HG02642 (cell line): ENCODE data around the gene AGAP9.
"Not testable (repeated sequence)": the region's sequence is repeated elsewhere in the genome, so short reads cannot be mapped to it uniquely, and the experiment has no call there.

Source experiments
- ATAC-seq: cut with Tn5 transposase; IDR thresholded peaks from one replicate; pipeline ENCODE4 v1.9.1; 2021; ENCODE audit warnings: mild to moderate bottlenecking; ENCODE audit not compliant: unreplicated experiment, poor library complexity

Gene AGAP9

GRCh38 chr10:47523475-47523874, at the start of gene AGAP9:
TSS of gene AGAP9 (minus strand) at chr10:47523638. CDS start at chr10:47523526, 112 bp downstream.
- ATAC-seq, result not testable (repeated sequence)

- ATAC-seq, result not testable (repeated sequence)
These were observed 47.9 kb upstream of the AGAP9 start for GRCh38 chr10:47571138-47571912.

GRCh38 chr10:47566757-47567156, 43.3 kb upstream of the AGAP9 start:
- not testable (repeated sequence) for ATAC-seq

- ATAC-seq, result not testable (repeated sequence)
These were observed 42.8 kb upstream of the AGAP9 start for GRCh38 chr10:47566108-47566699.

GRCh38 chr10:47565517-47565920, 42.1 kb upstream of the AGAP9 start:
- ATAC-seq, result not testable (repeated sequence)

GRCh38 chr10:47564953-47565352, 41.5 kb upstream of the AGAP9 start:
- ATAC-seq, result not testable (repeated sequence)

- ATAC-seq, result not testable (repeated sequence)
These were observed 40.9 kb upstream of the AGAP9 start for GRCh38 chr10:47564318-47564717.

- ATAC-seq, result not testable (repeated sequence)
These were observed 37.0 kb upstream of the AGAP9 start for GRCh38 chr10:47560452-47560851.

GRCh38 chr10:47559718-47560308, 36.4 kb upstream of the AGAP9 start:
- not testable (repeated sequence) for ATAC-seq

- not testable (repeated sequence) for ATAC-seq
These were observed 34.7 kb upstream of the AGAP9 start for GRCh38 chr10:47558109-47558508.

- not testable (repeated sequence) for ATAC-seq
These were observed 34.2 kb upstream of the AGAP9 start for GRCh38 chr10:47557616-47558015.

GRCh38 chr10:47555334-47555733, 31.9 kb upstream of the AGAP9 start:
- ATAC-seq, result not testable (repeated sequence)

GRCh38 chr10:47554552-47554951, 31.1 kb upstream of the AGAP9 start:
- not testable (repeated sequence) for ATAC-seq

GRCh38 chr10:47553860-47554247, 30.4 kb upstream of the AGAP9 start:
- ATAC-seq, result not testable (repeated sequence)

GRCh38 chr10:47553214-47553859, 29.9 kb upstream of the AGAP9 start:
- peak; percentile 96 for ATAC-seq

- peak; percentile 49 for ATAC-seq
These were observed 29.3 kb upstream of the AGAP9 start for GRCh38 chr10:47552719-47553118.

- not testable (repeated sequence) for ATAC-seq
These were observed 23.8 kb upstream of the AGAP9 start for GRCh38 chr10:47547286-47547685.

GRCh38 chr10:47536430-47536829, 13.0 kb upstream of the AGAP9 start:
- ATAC-seq, result not testable (repeated sequence)

- ATAC-seq, result not testable (repeated sequence)
These were observed 21.1 kb downstream of the AGAP9 start for GRCh38 chr10:47502313-47502712.

GRCh38 chr10:47494226-47494625, 29.2 kb downstream of the AGAP9 start:
- not testable (repeated sequence) for ATAC-seq

- not testable (repeated sequence) for ATAC-seq
These were observed 31.8 kb downstream of the AGAP9 start, which contains the start of gene FAM25G for GRCh38 chr10:47491600-47491999. TSS of gene FAM25G (minus strand) at chr10:47491700. CDS start at chr10:47491674, 26 bp downstream.
